Stimulated activated CD4-positive, alpha-beta T cell treated with anti-CD3 and anti-CD28 coated beads, Interleukin-4, amount 100 ng/mL, for 48 hours (primary cell): Measurements from ENCODE around the gene PKM.
"Not testable (repeated sequence)": the region's sequence is repeated elsewhere in the genome, so short reads cannot be mapped to it uniquely, and the experiment has no call there.

Experiments
- DNase-seq, 2 donors: peaks; one replicate each; pipeline ENCODE4 v3.0.0-alpha.2; 2020; ENCODE audit warnings: low read depth in 2 of 2

PKM gene

GRCh38 chr15:72231066-72231832, at the start of gene PKM:
PKM (minus strand) TSS chr15:72231190; CDS start chr15:72219097, 12,093 bp downstream.
- peak; percentile 96 to 98 for DNase-seq

GRCh38 chr15:72280751-72281150, 49.8 kb upstream of the PKM start:
- no peak for DNase-seq

GRCh38 chr15:72278737-72279136, 47.7 kb upstream of the PKM start:
- no peak for DNase-seq

GRCh38 chr15:72276326-72276700, 45.3 kb upstream of the PKM start:
- DNase-seq, result no peak

GRCh38 chr15:72275635-72276325, 44.8 kb upstream of the PKM start:
- not testable (repeated sequence) for DNase-seq

- no peak for DNase-seq
Measured at GRCh38 chr15:72272997-72273352, 42.0 kb upstream of the PKM start.

- peak; percentile 94 to 98 for DNase-seq
Measured at GRCh38 chr15:72272213-72272996, 41.4 kb upstream of the PKM start, which contains the start of gene PARP6. PARP6 (minus strand) TSS chr15:72272554; CDS start chr15:72267477, 5,077 bp downstream.

GRCh38 chr15:72271895-72272212, 40.9 kb upstream of the PKM start:
- DNase-seq, result peak; percentile 5 to 8

GRCh38 chr15:72271221-72271620, 40.2 kb upstream of the PKM start:
- DNase-seq, result no peak

- DNase-seq, result no peak
Measured at GRCh38 chr15:72269739-72270138, 38.7 kb upstream of the PKM start.

GRCh38 chr15:72265031-72265430, 34.0 kb upstream of the PKM start:
- no peak for DNase-seq

- DNase-seq, result no peak
Measured at GRCh38 chr15:72252663-72253299, 21.8 kb upstream of the PKM start.

- no peak for DNase-seq
Measured at GRCh38 chr15:72249142-72249810, 18.3 kb upstream of the PKM start.

- no peak for DNase-seq
Measured at GRCh38 chr15:72248514-72248913, 17.5 kb upstream of the PKM start.

GRCh38 chr15:72242775-72243370, 11.9 kb upstream of the PKM start:
- DNase-seq, result no peak

- DNase-seq, result no peak
Measured at GRCh38 chr15:72239652-72240051, 8.7 kb upstream of the PKM start.

GRCh38 chr15:72238586-72238985, 7.6 kb upstream of the PKM start:
- no peak for DNase-seq

- DNase-seq, result no peak
Measured at GRCh38 chr15:72237853-72238224, 6.8 kb upstream of the PKM start.

GRCh38 chr15:72237029-72237852, 6.3 kb upstream of the PKM start:
- peak; percentile 59 to 78 for DNase-seq

- DNase-seq, result no peak
Measured at GRCh38 chr15:72236381-72237003, 5.5 kb upstream of the PKM start.
